Esophagus (tissue), 2 donors: ENCODE measurements around the gene SCO2. TPM values are rescaled to one million over a fixed set of nuclear protein-coding genes. Genes with fewer than 3 reads are reported as not detected.

Experiments
- H3K27ac ChIP-seq, 2 donors: one replicate each; pipeline ENCODE4 v1.5.1; 2013; ENCODE audit warnings: low read depth in 2 of 2, mild to moderate bottlenecking in 2 of 2, inconsistent platforms in 1 of 2, low read length in 1 of 2, moderate library complexity in 1 of 2
- H3K27me3 ChIP-seq, 2 donors: one replicate each; pipeline ENCODE4 v1.6.1; 2013; ENCODE audit warnings: low read length in 2 of 2, control low read depth in 1 of 2, mild to moderate bottlenecking in 1 of 2; ENCODE audit not compliant: insufficient read depth in 2 of 2, control insufficient read depth in 1 of 2
- H3K36me3 ChIP-seq, 2 donors: one replicate each; pipeline ENCODE4 v1.6.1; 2013; ENCODE audit warnings: low read length in 1 of 2; ENCODE audit not compliant: control insufficient read depth in 2 of 2, insufficient read depth in 2 of 2
- H3K4me1 ChIP-seq, 2 donors: one replicate each; pipeline ENCODE4 v1.6.1; 2013; ENCODE audit warnings: low read length in 1 of 2; ENCODE audit not compliant: control insufficient read depth in 2 of 2, insufficient read depth in 2 of 2
- H3K4me3 ChIP-seq, 2 donors: one replicate each; pipeline ENCODE4 v1.5.1; 2013; ENCODE audit warnings: low read length in 2 of 2, mild to moderate bottlenecking in 2 of 2, low read depth in 1 of 2, moderate library complexity in 1 of 2
- H3K9me3 ChIP-seq, 2 donors: one replicate each; pipeline ENCODE4 v1.6.1; 2013; ENCODE audit warnings: mild to moderate bottlenecking in 2 of 2, low read depth in 1 of 2, low read length in 1 of 2, moderate library complexity in 1 of 2; ENCODE audit not compliant: control insufficient read depth in 2 of 2, insufficient read depth in 1 of 2
- WGBS, 2 donors: extraction: QIAGEN DNeasy Blood & Tissue Kit; methylation state at CpG; one replicate each; pipeline ENCODE4 v1.1.7; 2013; 5-methylcytosine and 5-hydroxymethylcytosine counted together
- polyA plus RNA-seq, 2 donors: library from polyadenylated mRNA; stranded (reverse); fragments of 200-250 nt; gene quantifications; one replicate each; pipeline ENCODE4 v1.2.3, GENCODE V29; 2013
- donor health status: healthy with polysubstance abuse.
- donor health status: Bipolar disorder and iron deficiency.

Gene SCO2
- polyA plus RNA-seq, 2 donors, result 0.61 to 3.2 TPM

DNA sequence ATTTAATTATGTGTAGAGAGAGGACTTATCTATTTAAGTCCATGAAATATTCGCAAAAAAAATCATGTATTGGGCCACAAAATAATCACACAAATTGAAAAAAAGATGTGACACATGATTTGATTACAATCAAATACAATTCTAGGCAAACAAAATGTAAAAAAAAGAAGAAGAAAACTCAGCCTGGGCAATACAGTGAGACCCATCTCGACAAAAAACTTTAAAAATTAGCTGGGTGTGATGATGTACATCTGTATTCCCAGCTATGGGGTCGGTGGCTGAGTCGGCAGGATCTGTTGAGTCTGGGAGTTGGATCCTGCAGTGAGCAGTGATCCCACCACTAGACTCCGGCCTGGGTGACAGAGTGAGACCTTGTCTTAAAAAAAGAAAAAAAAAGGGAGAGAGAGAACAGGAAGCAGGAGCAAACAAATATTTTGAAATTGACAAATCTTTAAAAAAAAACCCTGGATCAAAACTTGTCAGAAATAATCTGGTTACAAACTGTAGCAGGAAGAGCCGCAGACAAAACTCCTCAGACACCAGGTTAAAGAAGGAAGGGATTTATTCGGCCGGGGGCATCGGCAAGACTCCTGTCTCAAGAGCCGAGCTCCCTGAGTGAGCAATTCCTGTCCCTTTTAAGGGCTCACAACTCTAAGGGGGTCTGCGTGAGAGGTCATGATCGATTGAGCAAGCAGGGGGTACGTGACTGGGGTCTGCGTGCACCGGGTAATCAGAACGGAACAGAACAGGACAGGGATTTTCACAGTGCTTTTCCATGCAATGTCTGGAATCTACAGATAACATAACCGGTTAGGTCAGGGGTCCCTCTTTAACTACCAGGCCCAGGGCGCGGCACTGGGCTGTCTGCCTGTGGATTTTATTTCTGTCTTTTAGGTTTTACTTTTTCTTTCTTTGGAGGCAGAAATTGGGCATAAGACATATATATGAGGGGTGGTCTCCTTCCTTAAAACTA is 7.7 kb upstream of the SCO2 start:
- Histone ChIP-seq H3K27me3 (no peaks in the 10 kb centered on the region), H3K4me3 (no peak overlapping the region), H3K9me3 (peaks cover 0 to 2% of the 10 kb centered on the region in 2 donors), H3K4me1 (peaks cover 2 to 13% of the 10 kb centered on the region in 2 donors), H3K36me3 (no peaks in the 10 kb centered on the region), H3K27ac (peak overlapping the region; percentile 96 to 99)
- 66 to 78% methylated on average over 19 of the region's 19 CpGs for WGBS, 2 donors

DNA sequence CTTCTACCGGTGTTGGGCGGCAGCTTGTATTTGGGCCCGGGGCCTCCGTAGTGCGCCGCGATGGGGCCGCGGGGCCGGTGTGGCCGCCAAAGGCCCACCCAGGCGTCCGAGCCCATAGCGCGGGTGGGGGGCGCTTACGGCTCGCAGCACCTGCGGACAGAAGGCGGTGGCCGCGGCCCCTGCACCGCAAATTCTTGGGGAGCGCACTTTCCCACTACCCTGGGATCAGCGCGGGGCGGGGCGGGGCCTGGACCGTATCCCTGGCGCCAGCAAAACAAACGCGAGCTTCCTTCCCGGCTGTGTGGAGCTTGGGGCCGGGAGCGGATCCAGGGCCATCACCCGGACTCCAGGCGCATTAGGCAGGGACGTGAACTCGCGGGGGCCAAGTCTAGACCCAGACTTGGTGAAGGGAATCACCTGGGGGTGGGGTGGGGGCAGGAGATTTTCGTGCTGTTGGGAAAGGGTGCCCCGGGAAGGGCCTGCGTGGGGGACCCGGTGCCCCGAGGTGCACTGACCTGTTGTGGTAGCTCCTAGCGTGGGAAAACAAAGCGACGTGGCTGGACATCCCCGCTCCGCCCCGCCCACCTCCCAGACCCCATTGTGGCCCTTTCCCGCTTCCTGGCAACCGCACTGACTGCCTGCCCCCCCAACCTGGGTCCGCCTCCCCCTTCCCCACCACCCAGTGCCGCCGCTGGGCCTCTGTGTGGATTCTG is 6.7 kb upstream of the SCO2 start:
- 2 to 3% methylated on average over 53 to 56 of the region's 56 CpGs for WGBS, 2 donors
- H3K27me3 ChIP-seq, result no peaks in the 10 kb centered on the region
- peak overlapping the region; percentile 59 to 63 for H3K4me3 ChIP-seq
- H3K4me1 ChIP-seq, result peaks cover 1 to 17% of the 10 kb centered on the region in 2 donors
- H3K27ac ChIP-seq, result peak overlapping the region; percentile 96 to 99
- H3K36me3 ChIP-seq, result no peaks in the 10 kb centered on the region
- H3K9me3 ChIP-seq, result no peaks in the 10 kb centered on the region

DNA sequence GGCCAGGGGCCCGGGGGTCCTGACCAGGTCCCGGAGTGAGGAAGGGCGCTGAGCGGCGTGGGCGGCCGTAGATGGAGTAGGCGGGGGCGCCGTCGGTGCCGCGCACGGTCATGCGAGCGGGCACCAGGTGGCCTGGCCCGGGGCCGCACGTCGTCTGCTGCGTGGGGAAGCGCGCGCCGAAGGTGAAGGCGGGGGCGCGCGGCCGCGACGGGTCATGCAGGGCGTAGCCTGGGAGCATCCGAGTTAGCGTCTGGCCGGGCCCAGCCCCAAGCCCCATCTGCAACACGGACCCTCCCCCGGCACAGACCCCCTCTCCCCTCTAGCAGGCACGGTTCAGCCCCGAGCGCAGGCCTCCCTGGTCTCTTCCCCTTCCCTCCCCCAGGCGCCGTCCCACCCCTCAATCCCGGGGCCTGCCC is 6.2 kb upstream of the SCO2 start:
- Histone ChIP-seq H3K27me3 (no peaks in the 10 kb centered on the region), H3K4me3 (peak overlapping the region; percentile 59 to 63), H3K36me3 (no peaks in the 10 kb centered on the region), H3K27ac (peak overlapping the region; percentile 96 to 99), H3K4me1 (peaks cover 3 to 22% of the 10 kb centered on the region in 2 donors), H3K9me3 (no peaks in the 10 kb centered on the region)
- WGBS, 2 donors, result 0% methylated on average over 29 to 44 of the region's 44 CpGs

DNA sequence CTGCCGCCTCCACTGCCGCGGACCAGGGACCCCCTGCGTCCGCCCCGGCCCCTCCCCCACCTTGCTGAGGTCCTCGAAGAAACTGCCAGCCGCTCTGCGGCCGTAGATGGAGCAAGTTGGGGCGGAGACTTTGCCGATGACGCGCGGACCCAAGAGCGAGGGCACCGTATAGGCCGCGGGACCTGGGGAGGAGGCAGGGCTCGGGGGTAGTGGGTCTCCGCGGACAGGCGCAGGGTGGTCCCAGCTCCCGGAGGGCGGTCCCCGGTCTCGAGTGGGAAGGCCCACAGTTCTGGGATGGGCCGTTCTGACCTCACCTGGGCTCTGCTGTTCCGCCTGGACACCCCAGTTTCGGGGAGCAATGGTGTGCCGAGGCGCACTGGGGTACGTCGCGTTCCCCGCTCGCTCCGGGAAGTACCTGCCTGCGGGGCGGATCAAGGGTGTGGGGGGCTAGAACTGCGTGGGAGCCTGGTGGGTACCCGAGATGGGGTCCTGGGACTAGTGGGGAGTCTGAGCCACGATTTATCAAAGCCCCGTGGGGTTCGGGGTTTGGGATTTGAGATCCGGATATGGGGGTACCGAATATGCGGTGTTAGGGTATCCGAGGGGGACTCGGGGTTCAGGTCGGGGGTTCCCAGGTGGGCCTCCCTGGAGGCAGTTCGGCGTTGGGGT is 5.6 kb upstream of the SCO2 start:
- Histone ChIP-seq H3K4me1 (peaks cover 5 to 23% of the 10 kb centered on the region in 2 donors), H3K27me3 (no peaks in the 10 kb centered on the region), H3K36me3 (no peaks in the 10 kb centered on the region), H3K27ac (peak overlapping the region; percentile 96 to 99), H3K9me3 (no peaks in the 10 kb centered on the region), H3K4me3 (peak overlapping the region; percentile 59 to 63)
- WGBS, 2 donors, result 3 to 4% methylated on average over 53 of the region's 53 CpGs

- no peaks in the 10 kb centered on the region for H3K36me3 ChIP-seq
- WGBS, 2 donors, result 2% methylated on average over 21 of the region's 21 CpGs
- peak overlapping the region; percentile 59 to 63 for H3K4me3 ChIP-seq
- H3K4me1 ChIP-seq, result peaks cover 5 to 23% of the 10 kb centered on the region in 2 donors
- no peaks in the 10 kb centered on the region for H3K9me3 ChIP-seq
- peak overlapping the region; percentile 96 to 99 for H3K27ac ChIP-seq
- H3K27me3 ChIP-seq, result no peaks in the 10 kb centered on the region
These were observed 5.1 kb upstream of the SCO2 start for GRCh38 chr22:50530580-50530876.

DNA sequence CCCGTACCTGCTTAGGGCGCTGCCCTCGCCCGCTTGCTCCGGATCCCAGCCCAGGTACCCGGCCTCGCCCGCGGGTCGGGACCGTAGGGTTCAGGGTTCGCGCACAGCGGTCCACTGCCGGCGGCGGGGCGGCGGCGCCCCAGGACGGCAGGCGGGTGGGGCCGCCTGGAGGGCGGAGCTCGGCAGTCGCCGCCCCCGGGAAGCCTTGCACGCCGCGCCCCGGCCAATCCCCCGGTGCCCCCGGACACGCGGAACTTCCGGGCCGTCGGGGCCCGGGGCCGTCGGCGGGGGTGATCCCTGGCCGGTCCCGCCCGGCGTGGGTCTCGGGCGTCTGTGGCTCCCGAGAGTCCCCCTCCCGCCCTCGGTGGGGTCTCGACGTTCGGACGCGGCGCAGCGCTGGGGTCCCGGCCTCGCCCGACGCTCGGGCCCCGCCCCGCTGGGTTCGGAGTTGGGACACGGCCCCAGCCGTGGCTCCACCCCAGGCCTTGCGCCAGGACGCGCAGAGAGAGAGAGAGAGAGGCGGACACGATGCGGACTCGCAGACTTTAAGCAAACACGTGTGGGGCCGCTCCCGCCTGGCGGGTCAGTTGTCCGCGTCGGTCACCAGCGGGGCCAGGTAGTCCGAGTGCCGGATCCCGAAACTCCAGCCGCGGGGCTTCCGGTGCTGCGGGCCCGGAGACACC is 4.6 kb upstream of the SCO2 start, which contains the start of gene TYMP:
TSS of gene TYMP (minus strand) at position 116 of the 683 bp plus-strand sequence. CDS start 303 bp downstream, outside the sequence.
- H3K36me3 ChIP-seq, result no peaks in the 10 kb centered on the region
- peak within 1 kb of the TSS; percentile 96 to 99 for H3K27ac ChIP-seq
- no peaks in the 10 kb centered on the region for H3K9me3 ChIP-seq
- WGBS, 2 donors, result 1% methylated on average over 70 to 92 of the region's 92 CpGs
- peaks cover 5 to 24% of the 10 kb centered on the region in 2 donors for H3K4me1 ChIP-seq
- peak within 1 kb of the TSS; percentile 59 to 63 for H3K4me3 ChIP-seq
- H3K27me3 ChIP-seq, result no peaks in the 10 kb centered on the region

DNA sequence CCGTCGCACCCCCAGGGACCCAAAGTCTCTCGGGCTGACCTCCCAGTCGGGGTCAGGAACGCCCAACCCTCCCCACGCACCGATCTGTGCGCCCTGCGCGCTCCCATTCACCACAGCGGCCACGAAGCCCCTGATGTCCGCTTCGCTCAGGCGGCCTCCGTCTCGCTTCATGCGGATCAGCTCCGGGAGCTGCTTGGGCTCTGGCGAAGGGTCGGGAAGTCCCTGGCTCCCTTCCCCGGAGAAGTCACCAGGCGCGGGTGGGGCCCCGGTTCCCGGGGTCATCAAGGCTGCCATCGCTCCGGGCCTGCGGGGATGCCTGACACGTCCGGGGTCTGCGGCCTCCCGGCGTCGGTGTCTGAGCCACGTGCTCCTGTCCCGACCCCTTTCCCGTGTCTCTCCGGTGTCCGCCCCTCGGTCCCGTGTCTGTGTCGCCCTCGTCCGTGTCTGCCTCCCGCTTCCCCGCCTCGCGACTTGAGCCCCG is 4.1 kb upstream of the SCO2 start:
- Histone ChIP-seq H3K4me1 (peaks cover 5 to 29% of the 10 kb centered on the region in 2 donors), H3K27me3 (no peaks in the 10 kb centered on the region), H3K4me3 (peak overlapping the region; percentile 59 to 63), H3K36me3 (no peaks in the 10 kb centered on the region), H3K9me3 (peaks cover 0 to under 1% of the 10 kb centered on the region in 2 donors), H3K27ac (peak overlapping the region; percentile 96 to 99)
- WGBS, 2 donors, result 12 to 17% methylated on average over 47 to 50 of the region's 50 CpGs

DNA sequence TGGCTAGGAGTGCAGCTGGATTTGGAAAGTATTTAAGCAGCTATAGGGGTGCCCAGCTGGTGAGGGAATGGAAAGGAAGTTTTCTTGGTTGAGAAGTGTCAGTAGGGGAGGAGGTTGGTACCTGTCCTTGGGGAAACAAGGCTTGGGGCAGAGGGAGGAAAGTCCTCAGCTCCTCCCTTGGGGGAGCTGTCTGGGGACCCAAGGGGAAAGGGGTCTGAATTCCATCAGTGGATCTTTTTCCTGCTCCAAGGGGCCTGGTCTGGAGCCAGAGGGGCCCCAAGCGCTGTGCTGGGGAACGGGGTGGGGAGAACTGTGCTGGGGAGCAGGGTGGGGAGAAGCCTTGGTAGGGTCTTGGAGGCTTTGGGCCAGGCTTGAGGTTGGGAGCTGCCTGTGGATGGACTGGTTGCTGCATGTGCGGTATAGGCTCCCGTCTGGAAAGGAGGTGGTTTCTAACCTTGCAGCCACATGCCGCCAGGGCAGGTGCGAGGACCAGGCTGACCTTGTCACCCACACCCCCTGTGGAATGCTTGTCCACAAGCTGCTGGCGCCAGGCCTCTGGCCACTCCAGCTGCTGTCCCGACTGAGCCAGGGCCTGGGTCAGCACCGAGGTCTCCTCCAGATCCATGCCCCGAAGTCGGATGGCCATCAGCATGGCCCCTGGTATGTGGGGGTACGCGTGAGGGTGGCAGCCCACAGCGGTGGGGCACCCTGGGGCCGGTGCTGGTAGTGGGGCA is 3.5 kb upstream of the SCO2 start:
- Histone ChIP-seq H3K27ac (peak overlapping the region; percentile 96 to 99), H3K36me3 (peaks cover 0 to 1% of the 10 kb centered on the region in 2 donors), H3K4me1 (peaks cover 11 to 35% of the 10 kb centered on the region in 2 donors), H3K4me3 (peak overlapping the region; percentile 59 to 63), H3K27me3 (no peaks in the 10 kb centered on the region), H3K9me3 (peaks cover 0 to 2% of the 10 kb centered on the region in 2 donors)
- 60 to 66% methylated on average over 15 of the region's 15 CpGs for WGBS, 2 donors
